ENCODE measurements around the gene CNTNAP2.
"Not testable (repeated sequence)": the region's sequence is repeated elsewhere in the genome, so short reads cannot be mapped to it uniquely, and the experiment has no call there.

Gene CNTNAP2

DNA sequence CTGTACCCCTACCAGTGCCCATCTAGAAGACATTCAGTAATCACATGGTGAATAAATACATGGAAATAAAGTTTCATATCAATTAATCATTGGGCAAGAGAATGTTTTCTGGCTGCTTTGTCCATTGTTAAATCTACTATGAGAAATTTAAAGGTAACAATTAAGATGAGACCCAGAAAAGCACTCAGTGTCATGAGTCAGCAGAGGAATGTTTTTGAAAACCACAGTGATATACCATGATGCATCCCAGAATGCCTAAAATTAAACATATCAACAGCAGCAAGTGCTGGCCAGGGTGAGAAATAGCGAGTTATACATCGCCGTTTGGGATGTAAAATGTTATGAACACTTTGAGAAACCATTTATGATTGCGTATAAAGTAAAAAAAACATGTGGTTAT, 1648.7 kb downstream of the CNTNAP2 start:
- no peaks in the 10 kb centered on the region for H3K27me3 ChIP-seq (ENCODE audit: control insufficient read depth, insufficient read depth, low read length, poor library complexity, severe bottlenecking)
- no peak overlapping the region for H3K27ac ChIP-seq (ENCODE audit: insufficient read depth, low read depth, low read length, poor library complexity, severe bottlenecking)
- no peaks in the 10 kb centered on the region for H3K4me1 ChIP-seq (ENCODE audit: control insufficient read depth, insufficient read depth, low read length)
- no peaks in the 10 kb centered on the region for H3K9me3 ChIP-seq (ENCODE audit: control insufficient read depth, low read length)
- no peaks in the 10 kb centered on the region for H3K36me3 ChIP-seq (ENCODE audit: control insufficient read depth, insufficient read depth, low read length)
- no peak overlapping the region for H3K4me3 ChIP-seq (ENCODE audit: insufficient read depth, low read depth, low read length)
- WGBS, 2 experiments = 86% methylated on average over 4 of the region's 4 CpGs; no CpG with 5 or more reads in 1 of the 2 experiments

GRCh38 chr7:147771344-147771743, 1654.7 kb downstream of the CNTNAP2 start:
- WGBS, 2 experiments = 69 to 76% methylated on average over 2 to 3 of the region's 3 CpGs
- Histone ChIP-seq H3K4me1 (ENCODE audit: control insufficient read depth, insufficient read depth, low read length) (no peaks in the 10 kb centered on the region), H3K9me3 (ENCODE audit: control insufficient read depth, low read length) (no peaks in the 10 kb centered on the region), H3K4me3 (ENCODE audit: insufficient read depth, low read depth, low read length) (no peak overlapping the region), H3K27ac (ENCODE audit: insufficient read depth, low read depth, low read length, poor library complexity, severe bottlenecking) (no peak overlapping the region), H3K27me3 (ENCODE audit: control insufficient read depth, insufficient read depth, low read length, poor library complexity, severe bottlenecking) (no peaks in the 10 kb centered on the region), H3K36me3 (ENCODE audit: control insufficient read depth, insufficient read depth, low read length) (no peaks in the 10 kb centered on the region)

GRCh38 chr7:147774461-147774860, 1657.9 kb downstream of the CNTNAP2 start:
- no peaks in the 10 kb centered on the region for H3K4me1 ChIP-seq (ENCODE audit: control insufficient read depth, insufficient read depth, low read length)
- H3K27ac ChIP-seq (ENCODE audit: insufficient read depth, low read depth, low read length, poor library complexity, severe bottlenecking) = no peak overlapping the region
- no peaks in the 10 kb centered on the region for H3K36me3 ChIP-seq (ENCODE audit: control insufficient read depth, insufficient read depth, low read length)
- H3K9me3 ChIP-seq (ENCODE audit: control insufficient read depth, low read length) = no peaks in the 10 kb centered on the region
- H3K4me3 ChIP-seq (ENCODE audit: insufficient read depth, low read depth, low read length) = no peak overlapping the region
- H3K27me3 ChIP-seq (ENCODE audit: control insufficient read depth, insufficient read depth, low read length, poor library complexity, severe bottlenecking) = no peaks in the 10 kb centered on the region
- 89 to 98% methylated on average over 2 of the region's 2 CpGs for WGBS, 2 experiments

DNA sequence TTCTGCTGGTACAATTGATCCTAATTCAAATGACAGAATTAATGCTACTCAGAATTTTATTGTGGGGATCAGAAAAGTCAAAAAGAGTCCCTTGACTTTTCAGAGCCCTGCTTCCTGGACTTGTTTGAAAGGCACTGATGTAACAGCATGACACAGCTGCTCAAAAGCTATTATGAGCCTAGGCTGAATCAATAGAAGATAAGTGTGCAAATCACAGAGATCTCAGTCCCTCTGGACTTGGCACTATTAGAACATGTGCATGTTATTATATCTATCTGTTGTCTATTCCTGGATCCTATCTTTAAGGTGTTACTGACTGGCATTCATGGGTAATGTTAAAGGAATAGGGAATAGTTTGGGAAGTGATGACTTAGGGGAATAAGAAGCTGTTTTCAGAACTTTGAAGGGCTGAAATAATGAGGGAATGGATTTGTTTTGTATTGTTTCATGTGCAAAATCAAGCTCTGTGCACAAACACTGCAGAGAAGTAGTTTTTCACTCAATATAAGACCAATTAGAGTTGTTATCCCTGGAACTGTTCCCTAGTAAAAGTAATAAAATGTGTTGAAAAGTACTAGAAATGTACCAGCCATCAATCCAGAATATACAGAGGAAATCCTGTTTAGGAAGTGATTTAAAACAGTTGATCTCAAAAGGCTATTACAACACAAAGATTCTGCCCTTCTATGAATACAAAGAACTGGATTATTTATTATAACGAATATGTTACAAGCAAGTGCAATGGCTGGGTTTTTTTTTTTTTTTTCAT, 1659.1 kb downstream of the CNTNAP2 start:
- WGBS, 2 experiments = 94 to 100% methylated on average over 1 of the region's 1 CpG
- H3K27ac ChIP-seq (ENCODE audit: insufficient read depth, low read depth, low read length, poor library complexity, severe bottlenecking) = no peak overlapping the region

GRCh38 chr7:147777309-147777708, 1660.7 kb downstream of the CNTNAP2 start:
- no peaks in the 10 kb centered on the region for H3K9me3 ChIP-seq (ENCODE audit: control insufficient read depth, low read length)
- 94 to 95% methylated on average over 3 of the region's 3 CpGs for WGBS, 2 experiments
- H3K36me3 ChIP-seq (ENCODE audit: control insufficient read depth, insufficient read depth, low read length) = no peaks in the 10 kb centered on the region
- no peak overlapping the region for H3K4me3 ChIP-seq (ENCODE audit: insufficient read depth, low read depth, low read length)
- H3K27me3 ChIP-seq (ENCODE audit: control insufficient read depth, insufficient read depth, low read length, poor library complexity, severe bottlenecking) = no peaks in the 10 kb centered on the region
- H3K27ac ChIP-seq (ENCODE audit: insufficient read depth, low read depth, low read length, poor library complexity, severe bottlenecking) = no peak overlapping the region
- no peaks in the 10 kb centered on the region for H3K4me1 ChIP-seq (ENCODE audit: control insufficient read depth, insufficient read depth, low read length)

More for the DNA sequence above, 1659.1 kb downstream of the CNTNAP2 start:
- Histone ChIP-seq H3K4me1 (ENCODE audit: control insufficient read depth, insufficient read depth, low read length) (no peaks in the 10 kb centered on the region), H3K36me3 (ENCODE audit: control insufficient read depth, insufficient read depth, low read length) (no peaks in the 10 kb centered on the region), H3K27me3 (ENCODE audit: control insufficient read depth, insufficient read depth, low read length, poor library complexity, severe bottlenecking) (no peaks in the 10 kb centered on the region), H3K9me3 (ENCODE audit: control insufficient read depth, low read length) (no peaks in the 10 kb centered on the region), H3K4me3 (ENCODE audit: insufficient read depth, low read depth, low read length) (no peak overlapping the region)

DNA sequence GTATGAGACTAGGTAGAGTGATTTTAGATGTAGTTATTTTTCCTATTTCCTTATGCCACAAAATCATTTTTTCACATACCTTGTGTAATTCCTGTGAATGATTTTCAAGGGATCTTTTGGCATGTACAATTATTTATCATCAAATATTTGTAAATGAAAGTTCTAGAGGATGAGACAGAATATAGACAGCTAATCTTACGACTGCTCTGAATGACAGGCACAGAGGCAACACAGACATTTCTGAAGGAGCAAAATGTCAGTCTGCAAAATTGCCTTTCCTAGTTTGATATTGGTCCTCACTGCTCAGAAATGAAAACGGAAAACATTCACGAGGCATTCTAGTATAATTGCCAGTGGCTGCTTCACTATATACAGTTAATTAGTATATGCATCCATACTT, 1663.3 kb downstream of the CNTNAP2 start:
- H3K4me3 ChIP-seq (ENCODE audit: insufficient read depth, low read depth, low read length) = no peak overlapping the region
- no peaks in the 10 kb centered on the region for H3K27me3 ChIP-seq (ENCODE audit: control insufficient read depth, insufficient read depth, low read length, poor library complexity, severe bottlenecking)
- H3K9me3 ChIP-seq (ENCODE audit: control insufficient read depth, low read length) = no peaks in the 10 kb centered on the region
- H3K27ac ChIP-seq (ENCODE audit: insufficient read depth, low read depth, low read length, poor library complexity, severe bottlenecking) = no peak overlapping the region
- 96 to 99% methylated on average over 1 to 3 of the region's 3 CpGs for WGBS, 2 experiments
- no peaks in the 10 kb centered on the region for H3K4me1 ChIP-seq (ENCODE audit: control insufficient read depth, insufficient read depth, low read length)
- H3K36me3 ChIP-seq (ENCODE audit: control insufficient read depth, insufficient read depth, low read length) = no peaks in the 10 kb centered on the region

GRCh38 chr7:147796581-147796980, 1680.0 kb downstream of the CNTNAP2 start:
- no peaks in the 10 kb centered on the region for H3K4me1 ChIP-seq (ENCODE audit: control insufficient read depth, insufficient read depth, low read length)
- H3K27ac ChIP-seq (ENCODE audit: insufficient read depth, low read depth, low read length, poor library complexity, severe bottlenecking) = no peak overlapping the region
- WGBS, 2 experiments = 71 to 72% methylated on average over 4 to 5 of the region's 5 CpGs
- no peaks in the 10 kb centered on the region for H3K27me3 ChIP-seq (ENCODE audit: control insufficient read depth, insufficient read depth, low read length, poor library complexity, severe bottlenecking)
- H3K4me3 ChIP-seq (ENCODE audit: insufficient read depth, low read depth, low read length) = no peak overlapping the region
- no peaks in the 10 kb centered on the region for H3K36me3 ChIP-seq (ENCODE audit: control insufficient read depth, insufficient read depth, low read length)
- no peaks in the 10 kb centered on the region for H3K9me3 ChIP-seq (ENCODE audit: control insufficient read depth, low read length)

DNA sequence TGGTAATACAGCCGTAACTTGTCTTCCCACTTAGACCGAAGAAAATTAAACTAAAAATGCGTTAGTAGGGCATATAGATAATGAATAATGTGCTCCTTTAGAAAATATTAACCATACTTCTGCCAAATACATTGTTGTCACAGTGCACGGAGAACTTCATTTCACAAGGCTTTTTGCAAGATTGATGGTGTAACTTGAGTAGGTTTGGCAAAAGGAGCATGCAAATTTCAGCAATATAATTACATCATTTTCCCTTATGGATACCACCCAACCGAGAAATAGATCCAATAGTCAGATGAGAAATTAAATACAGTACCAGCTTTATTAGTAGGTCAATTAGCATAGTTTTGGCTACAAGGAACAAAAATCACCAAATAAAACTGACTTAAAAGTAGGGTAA, 1681.4 kb downstream of the CNTNAP2 start:
- Histone ChIP-seq H3K4me3 (ENCODE audit: insufficient read depth, low read depth, low read length) (no peak overlapping the region), H3K36me3 (ENCODE audit: control insufficient read depth, insufficient read depth, low read length) (no peaks in the 10 kb centered on the region), H3K27ac (ENCODE audit: insufficient read depth, low read depth, low read length, poor library complexity, severe bottlenecking) (no peak overlapping the region), H3K27me3 (ENCODE audit: control insufficient read depth, insufficient read depth, low read length, poor library complexity, severe bottlenecking) (no peaks in the 10 kb centered on the region), H3K9me3 (ENCODE audit: control insufficient read depth, low read length) (no peaks in the 10 kb centered on the region), H3K4me1 (ENCODE audit: control insufficient read depth, insufficient read depth, low read length) (no peaks in the 10 kb centered on the region)
- 86 to 100% methylated on average over 2 to 4 of the region's 5 CpGs for WGBS, 2 experiments

DNA sequence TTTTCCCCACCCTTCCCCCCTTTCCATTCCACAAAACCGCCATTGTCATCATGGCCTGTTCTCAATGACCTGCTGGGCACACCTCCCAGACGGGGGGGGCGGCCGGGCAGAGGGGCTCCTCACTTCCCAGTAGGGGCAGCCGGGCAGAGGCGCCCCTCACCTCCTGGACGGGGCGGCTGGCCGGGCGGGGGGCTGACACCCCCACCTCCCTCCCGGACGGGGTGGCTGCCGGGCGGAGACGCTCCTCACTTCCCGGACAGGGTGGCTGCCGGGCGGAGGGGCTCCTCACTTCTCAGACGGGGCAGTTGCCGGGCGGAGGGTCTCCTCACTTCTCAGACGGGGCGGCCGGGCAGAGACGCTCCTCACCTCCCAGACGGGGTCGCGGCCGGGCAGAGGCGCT, 1685.2 kb downstream of the CNTNAP2 start:
- H3K4me1 ChIP-seq (ENCODE audit: control insufficient read depth, insufficient read depth, low read length); H3K27me3 ChIP-seq (ENCODE audit: control insufficient read depth, insufficient read depth, low read length, poor library complexity, severe bottlenecking); H3K36me3 ChIP-seq (ENCODE audit: control insufficient read depth, insufficient read depth, low read length); H3K4me3 ChIP-seq (ENCODE audit: insufficient read depth, low read depth, low read length); H3K27ac ChIP-seq (ENCODE audit: insufficient read depth, low read depth, low read length, poor library complexity, severe bottlenecking); H3K9me3 ChIP-seq (ENCODE audit: control insufficient read depth, low read length): not testable (repeated sequence)
- 91 to 92% methylated on average over 18 to 20 of the region's 30 CpGs for WGBS, 2 experiments

GRCh38 chr7:147803151-147803550, 1686.5 kb downstream of the CNTNAP2 start:
- no peaks in the 10 kb centered on the region for H3K9me3 ChIP-seq (ENCODE audit: control insufficient read depth, low read length)
- H3K4me3 ChIP-seq (ENCODE audit: insufficient read depth, low read depth, low read length) = no peak overlapping the region
- no peaks in the 10 kb centered on the region for H3K36me3 ChIP-seq (ENCODE audit: control insufficient read depth, insufficient read depth, low read length)
- 93 to 96% methylated on average over 3 of the region's 3 CpGs for WGBS, 2 experiments
- peaks cover 4% of the 10 kb centered on the region for H3K4me1 ChIP-seq (ENCODE audit: control insufficient read depth, insufficient read depth, low read length)
- H3K27ac ChIP-seq (ENCODE audit: insufficient read depth, low read depth, low read length, poor library complexity, severe bottlenecking) = no peak overlapping the region
- no peaks in the 10 kb centered on the region for H3K27me3 ChIP-seq (ENCODE audit: control insufficient read depth, insufficient read depth, low read length, poor library complexity, severe bottlenecking)

Measured in ectodermal cell (in vitro differentiated cells).